GM12878 (cell line): Measurements from ENCODE around the gene AADACL2. TPM values are rescaled to one million over a fixed set of nuclear protein-coding genes. Genes with fewer than 3 reads are reported as not detected.

Experiments used
- ATAC-seq: fragments of 200-7000 bp; cut with Tn5 transposase; 3 replicates; pipeline ENCODE4 v1.9.1; 2020; ENCODE audit warnings: mild to moderate bottlenecking, moderate library complexity
- BruUV-seq: library from RNA; stranded (reverse); fragments of 400-500 nt; replicated peaks from 2 replicates; lab custom pipeline; 2021; lab: Mats Ljungman, UMichigan
- CTCF ChIA-PET: fragments of 300-600 bp; sonication (Branson Sonifier 250); formaldehyde crosslinking; extraction: SDS; loops from one replicate; lab custom pipeline; 2021; ENCODE audit warnings: inconsistent platforms; lab: Yijun Ruan, JAX
- POLR2A ChIA-PET: fragments of 350-600 bp; formaldehyde crosslinking; extraction: SDS; loops from one replicate; lab custom pipeline; 2021; ENCODE audit warnings: inconsistent platforms; lab: Charles Lee
- RAD21 ChIA-PET: fragments of 300-600 bp; sonication (Branson Sonifier 250); formaldehyde crosslinking; loops from one replicate; lab custom pipeline; 2023; ENCODE audit warnings: antibody characterized with exemption; ENCODE audit not compliant: unreplicated experiment; lab: Charles Lee
- SMC1A ChIA-PET: fragments of 300-600 bp; sonication (Branson Sonifier 250); formaldehyde crosslinking; loops from one replicate; lab custom pipeline; 2023; ENCODE audit not compliant: unreplicated experiment, uncharacterized antibody; lab: Charles Lee
- DNase-seq: peaks from one replicate; pipeline ENCODE4 v3.0.0-alpha.2; 2011; ENCODE audit warnings: low read depth, low spot score
- FAIRE-seq: peaks from 3 replicates; lab custom pipeline; 2011; peaks lifted over from hg19 to GRCh38; lab: Jason Lieb, UNC
- H2AFZ ChIP-seq: 2 replicates; pipeline ENCODE4 v1.6.0; 2011; ENCODE audit warnings: low read depth, low read length, control low read depth; ENCODE audit not compliant: control insufficient read depth
- H3K27ac ChIP-seq: 2 replicates; pipeline ENCODE4 v1.5.1; 2011; ENCODE audit warnings: control low read depth; ENCODE audit not compliant: control insufficient read depth, insufficient read depth
- H3K27me3 ChIP-seq, 2 experiments: replicated peaks in 1 of 2; 2 replicates each; pipeline versions ENCODE4 v1.6.0 to v1.6.1; 2011; ENCODE audit warnings: low read length in 1 of 2; ENCODE audit not compliant: control insufficient read depth in 2 of 2, insufficient read depth in 2 of 2
- H3K36me3 ChIP-seq, 2 experiments: 2 replicates each; pipeline ENCODE4 v1.5.1; 2011; ENCODE audit warnings: low read length in 1 of 2; ENCODE audit not compliant: control insufficient read depth in 2 of 2, insufficient read depth in 2 of 2
- H3K4me1 ChIP-seq: 2 replicates; pipeline ENCODE4 v1.6.1; 2011; ENCODE audit warnings: mild to moderate bottlenecking, low read length, moderate library complexity, mixed read lengths; ENCODE audit not compliant: control insufficient read depth, insufficient read depth
- H3K4me2 ChIP-seq: 2 replicates; pipeline ENCODE4 v1.6.0; 2011; ENCODE audit warnings: control low read depth; ENCODE audit not compliant: control insufficient read depth, insufficient read depth
- H3K4me3 ChIP-seq: fragments of 200-600 bp; sonication (generic); 2 replicates; pipeline ENCODE4 v1.5.1; 2016
- H3K79me2 ChIP-seq: 2 replicates; pipeline ENCODE4 v1.6.0; 2011; ENCODE audit warnings: low read length; ENCODE audit not compliant: control insufficient read depth, insufficient read depth
- H3K9ac ChIP-seq: 2 replicates; pipeline ENCODE4 v1.8.0; 2011; ENCODE audit warnings: low read length, control low read depth, mixed read lengths; ENCODE audit not compliant: control insufficient read depth, insufficient read depth
- H3K9me3 ChIP-seq: replicated peaks from 3 replicates; pipeline ENCODE4 v1.5.1; 2011; ENCODE audit warnings: mild to moderate bottlenecking, low read length; ENCODE audit not compliant: control insufficient read depth, insufficient read depth
- H4K20me1 ChIP-seq: 2 replicates; pipeline ENCODE4 v1.6.0; 2011; ENCODE audit not compliant: control insufficient read depth, insufficient read depth
- ASH2L ChIP-seq: fragments of 300-600, 200-600 bp; sonication (generic); IDR thresholded peaks from 2 replicates; pipeline ENCODE4 v1.6.1; 2017; ENCODE audit warnings: low read depth, mild to moderate bottlenecking, borderline replicate concordance
- BMI1 ChIP-seq: fragments of 450-650 bp; IDR thresholded peaks from 2 replicates; pipeline ENCODE4 v1.6.1; 2016; ENCODE audit warnings: mild to moderate bottlenecking, moderate library complexity, borderline replicate concordance
- CEBPZ ChIP-seq: fragments of 150-350 bp; IDR thresholded peaks from 2 replicates; pipeline ENCODE4 v1.6.1; 2016; ENCODE audit warnings: low read depth, low read length
- FOXM1 ChIP-seq: IDR thresholded peaks from 2 replicates; pipeline ENCODE4 v1.6.1; 2012; ENCODE audit warnings: low read depth, mild to moderate bottlenecking, inconsistent platforms, low read length, moderate library complexity
- HCFC1 ChIP-seq: fragments of 150-350 bp; IDR thresholded peaks from 2 replicates; pipeline ENCODE4 v1.6.1; 2014; ENCODE audit warnings: low read length
- MTA2 ChIP-seq: fragments of 450-650 bp; IDR thresholded peaks from 2 replicates; pipeline ENCODE4 v1.6.1; 2016; ENCODE audit warnings: low read depth, mild to moderate bottlenecking, moderate library complexity
- MYB ChIP-seq: fragments of 150-350 bp; IDR thresholded peaks from 2 replicates; pipeline ENCODE4 v1.6.1; 2014; ENCODE audit warnings: mild to moderate bottlenecking, low read depth, low read length, borderline replicate concordance
- NFIC ChIP-seq: IDR thresholded peaks from 2 replicates; pipeline ENCODE4 v1.6.1; 2012; ENCODE audit warnings: low read depth, mild to moderate bottlenecking, inconsistent platforms, low read length, moderate library complexity
- NR2C2 ChIP-seq: IDR thresholded peaks from 2 replicates; pipeline ENCODE4 v1.6.1; 2011; ENCODE audit warnings: borderline replicate concordance, low read depth; ENCODE audit not compliant: control insufficient read depth, insufficient read length
- PML ChIP-seq: IDR thresholded peaks from 2 replicates; pipeline ENCODE4 v1.6.1; 2012; ENCODE audit warnings: low read length, inconsistent platforms
- RAD51 ChIP-seq: fragments of 450-650 bp; IDR thresholded peaks from 2 replicates; pipeline ENCODE4 v1.6.1; 2016; ENCODE audit warnings: moderate library complexity, mild to moderate bottlenecking, inconsistent platforms
- RBBP5 ChIP-seq: fragments of 200-600 bp; sonication (generic); conservative IDR thresholded peaks from 2 replicates; pipeline ENCODE4 v1.6.1; 2016
- RCOR1 ChIP-seq: conservative IDR thresholded peaks from 2 replicates; pipeline ENCODE4 v1.6.1; 2012; ENCODE audit warnings: low read depth, low read length, improper control_type of control experiment
- SIN3A ChIP-seq: IDR thresholded peaks from 2 replicates; pipeline ENCODE4 v1.6.1; 2012; ENCODE audit warnings: low read depth, low read length, improper control_type of control experiment
- SMAD1 ChIP-seq: fragments of 450-650 bp; IDR thresholded peaks from 2 replicates; pipeline ENCODE4 v1.6.1; 2018; ENCODE audit warnings: mild to moderate bottlenecking, low read depth; ENCODE audit not compliant: partially characterized antibody
- TCF3 ChIP-seq: IDR thresholded peaks from 2 replicates; pipeline ENCODE4 v1.6.1; 2012; ENCODE audit warnings: low read depth, mild to moderate bottlenecking, low read length, borderline replicate concordance; ENCODE audit not compliant: insufficient read depth
- WRNIP1 ChIP-seq: IDR thresholded peaks from 2 replicates; pipeline ENCODE4 v1.6.1; 2011; ENCODE audit warnings: low read depth, low read length, improper control_type of control experiment, borderline replicate concordance
- ZNF217 ChIP-seq: fragments of 450-650 bp; IDR thresholded peaks from 2 replicates; pipeline ENCODE4 v1.6.1; 2017; ENCODE audit warnings: antibody characterized with exemption, mild to moderate bottlenecking
- WGBS: methylation state at CpG from one replicate; pipeline ENCODE4 v1.1.6; 2016; ENCODE audit warnings: low lambda C conversion rate; ENCODE audit not compliant: insufficient replicate concordance, insufficient coverage; ENCODE audit errors: missing lambda C conversion rate; 5-methylcytosine and 5-hydroxymethylcytosine counted together
- in situ Hi-C: fragments of 300-500 bp; cut with MboI; formaldehyde crosslinking; loops from 9 replicates; pipeline ENCODE4 v1.14.3; 2018; ENCODE audit warnings: mixed read lengths
- intact Hi-C: fragments of 100-400 bp; cut with micrococcal nuclease; formaldehyde crosslinking; loops from one replicate; pipeline ENCODE4 v1.14.2; 2022; ENCODE audit not compliant: unreplicated experiment
- polyA plus RNA-seq, 11 experiments: library from polyadenylated mRNA; depleted of rRNA in 4 of 11; unstranded in 6 of 11; stranded (reverse) in 5 of 11; fragments of >200 nt; fragmentation: Nextera tagmentation in 4 of 11; fragmentation: Illumina TruSeq in 1 of 11; extraction: Ambion mirVana in 4 of 11; extraction: Trizol in 1 of 11; gene quantifications; 1 replicate in 1 of 11; 2 replicates in 10 of 11; pipeline versions ENCODE4 v1.2.1 to v1.2.3, GENCODE V29; 2011 to 2016; ENCODE audit warnings: inconsistent platforms in 2 of 11, missing spikeins in 2 of 11, low read depth in 1 of 11
- total RNA-seq, 4 experiments: library from RNA; depleted of rRNA in 3 of 4; stranded (reverse); fragments of >200 nt in 3 of 4; fragmentation: Illumina TruSeq in 1 of 4; extraction: Trizol in 1 of 4; gene quantifications; 2 replicates each; pipeline versions ENCODE4 v1.2.1 to v1.2.3, GENCODE V29; 2013 to 2021

AADACL2 gene
- total and polyA plus RNA-seq, 10 of the 15 experiments (the other 5 are each of a cell fraction or from before 2014, with no cell fraction given): not detected

- no peak overlapping the region for H3K4me2 ChIP-seq
- intact Hi-C loops (no loop called here), in situ Hi-C loops (no loop called here)
- H2AFZ ChIP-seq: no peak overlapping the region
- ChIA-PET CTCF (no interaction called here), RAD21 (no interaction called here), POLR2A (no interaction called here), SMC1A (interaction anchor here (1.1 kb wide), 1 partner anchor 10 kb away, joined by 3 read pairs; no protein-coding TSS in a partner anchor)
- H3K4me1 ChIP-seq: no peaks in the 10 kb centered on the region
- no peaks in the 10 kb centered on the region for H3K9me3 ChIP-seq
- TF ChIP-seq MYB (no peak), BMI1 (no peak), RAD51 (no peak), NR2C2 (no peak), RCOR1 (no peak), NFIC (no peak), ZNF217 (no peak), HCFC1 (no peak), TCF3 (no peak), ASH2L (no peak), RBBP5 (no peak), SIN3A (no peak), CEBPZ (no peak), WRNIP1 (no peak), SMAD1 (no peak), FOXM1 (no peak), MTA2 (no peak), PML (no peak)
- no peak overlapping the region for H3K4me3 ChIP-seq
- no peaks in the 10 kb centered on the region for H4K20me1 ChIP-seq
- FAIRE-seq: no peak
- H3K9ac ChIP-seq: no peak overlapping the region
- no peaks in the 10 kb centered on the region for H3K27me3 ChIP-seq
- 3% methylated on average over 4 of the region's 4 CpGs for WGBS
- H3K27ac ChIP-seq: no peak overlapping the region
- no peaks in the 10 kb centered on the region for H3K79me2 ChIP-seq
- DNase-seq: no peak
- no peaks in the 10 kb centered on the region for H3K36me3 ChIP-seq
- ATAC-seq: no peak
- no TSS peak for BruUV-seq
These were observed 10.1 kb downstream of the AADACL2 start for GRCh38 chr3:151743855-151744254.
